Activated CD4-positive, CD25-positive, alpha-beta regulatory T cell treated with anti-CD3 and anti-CD28 coated beads, Interleukin-2, amount 50 U/mL, for 24 hours (primary cell): ENCODE measurements around the gene CELF4.

Experiments
- ATAC-seq, 2 donors: fragments of 150-1000 bp; cut with Tn5 transposase; one replicate each; pipeline ENCODE4 v1.10.0; 2021; ENCODE audit warnings: mild to moderate bottlenecking in 1 of 2, moderate library complexity in 1 of 2

Gene CELF4

GRCh38 chr18:37307181-37307580 lies 258.4 kb downstream of the CELF4 start:
- no peak for ATAC-seq

- ATAC-seq: no peak
Observed at GRCh38 chr18:37306432-37306831, 259.2 kb downstream of the CELF4 start.

- ATAC-seq: no peak
Observed at GRCh38 chr18:37305066-37305465, 260.5 kb downstream of the CELF4 start.

- ATAC-seq: no peak
Observed at GRCh38 chr18:37304012-37304680, 261.5 kb downstream of the CELF4 start.

- no peak for ATAC-seq
Observed at GRCh38 chr18:37303009-37303408, 262.6 kb downstream of the CELF4 start.

- ATAC-seq: no peak
Observed at GRCh38 chr18:37302519-37302918, 263.1 kb downstream of the CELF4 start.

GRCh38 chr18:37299471-37300304 lies 265.9 kb downstream of the CELF4 start:
- ATAC-seq: no peak

- ATAC-seq: no peak
Observed at GRCh38 chr18:37298816-37299215, 266.8 kb downstream of the CELF4 start.

GRCh38 chr18:37297106-37297505 lies 268.5 kb downstream of the CELF4 start:
- no peak for ATAC-seq

GRCh38 chr18:37294951-37295350 lies 270.6 kb downstream of the CELF4 start:
- no peak for ATAC-seq

GRCh38 chr18:37293359-37293758 lies 272.2 kb downstream of the CELF4 start:
- no peak for ATAC-seq

GRCh38 chr18:37289423-37289822 lies 276.2 kb downstream of the CELF4 start:
- ATAC-seq: no peak

GRCh38 chr18:37287601-37288000 lies 278.0 kb downstream of the CELF4 start:
- no peak for ATAC-seq

GRCh38 chr18:37286801-37287200 lies 278.8 kb downstream of the CELF4 start:
- no peak for ATAC-seq

- ATAC-seq: no peak
Observed at GRCh38 chr18:37285825-37286224, 279.8 kb downstream of the CELF4 start.

GRCh38 chr18:37284260-37284659 lies 281.3 kb downstream of the CELF4 start:
- ATAC-seq: no peak

GRCh38 chr18:37282386-37283037 lies 283.1 kb downstream of the CELF4 start:
- ATAC-seq: no peak

- ATAC-seq: no peak
Observed at GRCh38 chr18:37280701-37281393, 284.8 kb downstream of the CELF4 start.

- no peak for ATAC-seq
Observed at GRCh38 chr18:37277804-37278203, 287.8 kb downstream of the CELF4 start.

GRCh38 chr18:37276111-37276890 lies 289.3 kb downstream of the CELF4 start:
- ATAC-seq: no peak

GRCh38 chr18:37275237-37275741 lies 290.3 kb downstream of the CELF4 start:
- no peak for ATAC-seq
